Epithelial cell of esophagus (primary cell): ENCODE data around the gene AGK.
A peak's percentile ranks its signal among the peaks of the same experiment; 100 is the strongest.

Experiments
- DNase-seq: peaks from one replicate; pipeline ENCODE4 v3.0.0; 2010; ENCODE audit warnings: low read depth
- H3K4me3 ChIP-seq: 2 replicates; pipeline ENCODE4 v1.5.1; 2011; ENCODE audit warnings: mild to moderate bottlenecking, low read length, control low read depth
- CTCF ChIP-seq: IDR thresholded peaks from 2 replicates; pipeline ENCODE4 v1.5.1; 2011; ENCODE audit warnings: low read depth, mild to moderate bottlenecking, low read length, control low read depth, inconsistent platforms; ENCODE audit not compliant: insufficient read depth; ENCODE audit errors: missing control alignments

Gene AGK

DNA sequence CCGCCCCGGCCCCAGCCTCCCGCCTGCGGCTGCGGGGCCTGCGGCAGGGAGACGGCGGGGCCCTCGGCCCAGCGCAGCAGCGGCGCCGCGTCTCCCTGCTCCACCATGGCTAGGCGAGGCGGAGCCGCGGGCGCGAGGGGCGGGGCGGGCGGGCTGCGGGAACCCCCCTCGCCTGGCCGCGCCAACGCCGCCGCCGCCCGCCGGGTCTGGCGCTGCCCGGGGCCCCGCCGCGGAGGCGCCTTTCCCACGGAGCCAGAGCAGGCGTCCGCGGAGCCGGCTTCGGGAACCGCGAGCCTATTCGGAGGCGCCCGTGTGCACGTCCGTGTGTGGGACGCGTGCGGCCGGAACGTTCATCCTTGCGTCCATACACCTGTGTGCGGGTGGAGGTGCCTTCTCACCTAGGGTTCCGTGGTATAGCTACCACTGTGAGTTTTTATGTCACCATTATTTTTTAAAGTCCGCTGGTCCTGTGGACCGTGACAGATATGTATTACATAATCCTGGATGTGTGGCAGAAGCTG is 150.9 kb downstream of the AGK start, which contains the start of gene DENND11:
Gene DENND11 (minus strand): TSS at position 120 of the 521 bp plus-strand sequence. CDS start 13 bp downstream, at position 107.
- peak within 1 kb of the TSS; percentile 58 for H3K4me3 ChIP-seq
- DNase-seq = peak; percentile 64
- TF ChIP-seq CTCF = no peak

DNA sequence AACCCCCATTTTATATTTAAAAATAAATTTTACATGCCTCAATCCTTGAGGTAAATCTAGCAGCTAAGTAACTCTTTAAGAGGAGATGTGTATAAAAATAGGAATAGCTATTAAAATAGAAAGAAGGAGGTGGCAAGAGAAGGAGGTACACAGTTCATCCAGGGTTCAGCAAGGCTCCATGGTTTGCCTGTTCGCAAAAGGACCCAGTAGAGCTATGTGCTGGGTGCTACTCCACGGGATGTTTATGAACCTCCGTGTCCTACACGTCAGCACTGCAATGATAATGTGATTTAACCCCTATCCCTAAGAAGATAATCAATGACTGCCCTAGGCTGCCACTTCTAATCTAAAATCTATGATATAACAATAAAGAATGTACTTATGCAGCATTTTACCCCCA is 151.7 kb downstream of the AGK start:
- no peak for TF ChIP-seq CTCF
- no peak for DNase-seq
- H3K4me3 ChIP-seq = peak overlapping the region; percentile 58

- DNase-seq = no peak
- H3K4me3 ChIP-seq = no peak overlapping the region
- no peak for TF ChIP-seq CTCF
These were observed 152.9 kb downstream of the AGK start for GRCh38 chr7:141704112-141704511.

DNA sequence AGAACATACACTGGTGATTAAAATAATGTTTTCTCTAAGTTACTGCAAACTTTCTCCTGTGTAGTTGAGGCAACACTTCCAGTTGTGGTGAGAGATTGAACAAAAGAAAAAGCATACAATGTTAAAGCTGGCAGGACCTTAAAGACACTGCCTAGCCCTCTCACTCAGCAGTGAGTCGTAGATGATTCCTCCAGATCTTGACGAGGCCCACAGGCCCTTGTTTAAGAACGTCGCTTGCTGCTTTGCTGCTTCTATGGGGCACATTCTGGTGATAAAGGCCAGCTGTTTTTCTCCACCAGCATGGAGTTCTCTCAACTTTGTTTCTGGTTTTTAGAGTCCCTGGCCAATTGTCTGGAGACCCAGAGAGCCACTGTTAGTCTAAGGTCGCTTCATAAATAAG is 153.5 kb downstream of the AGK start:
- no peak overlapping the region for H3K4me3 ChIP-seq
- DNase-seq = peak; percentile 65
- TF ChIP-seq CTCF = no peak
